ENCODE measurements around the gene ODAD2. TPM values are rescaled to one million over a fixed set of nuclear protein-coding genes. Genes with fewer than 3 reads are reported as not detected.
"Not testable (repeated sequence)": the region's sequence is repeated elsewhere in the genome, so short reads cannot be mapped to it uniquely, and the experiment has no call there.

Gene ODAD2
- total and polyA plus RNA-seq, 2 donors (not counting 3 experiments of a cell fraction or from before 2014, with no cell fraction given) = 1.1 to 4.4 TPM

DNA sequence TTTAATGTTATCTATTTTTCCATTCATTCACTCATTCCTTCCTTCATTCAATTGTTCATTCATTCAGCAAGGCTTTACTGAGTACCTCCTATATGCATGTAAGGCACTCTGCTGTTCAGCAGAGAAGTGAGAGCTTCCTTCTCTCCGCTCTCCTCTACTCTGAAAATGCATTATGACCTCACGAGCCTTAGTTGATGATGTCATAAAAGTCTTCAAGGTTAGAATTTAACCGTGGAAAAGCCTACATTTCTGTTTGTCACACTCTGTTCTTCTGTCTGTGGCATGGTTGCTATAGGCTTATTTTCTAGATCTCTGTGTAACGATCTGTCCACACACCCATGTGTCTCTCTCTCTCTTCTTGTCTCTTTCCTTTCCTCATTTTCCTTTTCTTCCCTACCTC lies 17.1 kb downstream of the ODAD2 start:
- Histone ChIP-seq H3K9me3 (replicated peaks; ENCODE audit: control insufficient read depth, insufficient read depth, low read length) (no peaks in the 10 kb centered on the region), H3K9me1 (replicated peaks; ENCODE audit: control insufficient read depth, extremely low read depth, insufficient read depth, low read length) (no peaks in the 10 kb centered on the region), H4K20me1 (replicated peaks; ENCODE audit: control insufficient read depth, extremely low read depth, insufficient read depth, low read length) (no peaks in the 10 kb centered on the region), H3K4me3 (replicated peaks in 1 of 3; ENCODE audit: insufficient read depth in 1 of 3, low read depth in 1 of 3, low read length in 3 of 3) (no peak overlapping the region), H3K27me3 (ENCODE audit: control insufficient read depth in 2 of 2, insufficient read depth in 2 of 2, low read length in 2 of 2) (no peaks in the 10 kb centered on the region), H3K9ac (replicated peaks; ENCODE audit: extremely low read depth, insufficient read depth, low read length) (no peak overlapping the region), H3K4me1 (ENCODE audit: control insufficient read depth, extremely low read depth, insufficient read depth, low read length) (no peaks in the 10 kb centered on the region), H3K27ac (ENCODE audit: insufficient read depth, low read depth, low read length) (no peak overlapping the region), H2AFZ (ENCODE audit: low read depth, low read length) (no peak overlapping the region), H3K4me2 (ENCODE audit: insufficient read depth, low read length) (no peak overlapping the region), H3K36me3 (ENCODE audit: control insufficient read depth in 2 of 2, extremely low read depth in 1 of 2, insufficient read depth in 2 of 2, low read length in 2 of 2) (no peaks in the 10 kb centered on the region), H3K79me2 (ENCODE audit: control insufficient read depth, insufficient read depth, low read length) (no peaks in the 10 kb centered on the region)
- POLR2A ChIA-PET = no interaction called here
- CTCF ChIA-PET = interaction anchor here (1.0 kb wide), 1 partner anchor 198 kb away, joined by 4 read pairs; no protein-coding TSS in a partner anchor
- intact Hi-C loops (cut with micrococcal nuclease) (no loop called here), dilution Hi-C loops (cut with MboI; ENCODE audit: extremely low pct_ligation_motif_present, low sequenced_read_pairs) (no loop called here)
- DNase-seq (ENCODE audit: low read depth, low spot score) = no peak
- TF ChIP-seq POLR2A (IDR thresholded peaks at IDR 0.05; ENCODE audit: low read depth, low read length) (no peak), EZH2 (IDR thresholded peaks at IDR 0.05; ENCODE audit: borderline replicate concordance, low read depth, low read length, severe bottlenecking) (no peak)
- no peak for FAIRE-seq
- BruUV-seq (replicated peaks) = no TSS peak

DNA sequence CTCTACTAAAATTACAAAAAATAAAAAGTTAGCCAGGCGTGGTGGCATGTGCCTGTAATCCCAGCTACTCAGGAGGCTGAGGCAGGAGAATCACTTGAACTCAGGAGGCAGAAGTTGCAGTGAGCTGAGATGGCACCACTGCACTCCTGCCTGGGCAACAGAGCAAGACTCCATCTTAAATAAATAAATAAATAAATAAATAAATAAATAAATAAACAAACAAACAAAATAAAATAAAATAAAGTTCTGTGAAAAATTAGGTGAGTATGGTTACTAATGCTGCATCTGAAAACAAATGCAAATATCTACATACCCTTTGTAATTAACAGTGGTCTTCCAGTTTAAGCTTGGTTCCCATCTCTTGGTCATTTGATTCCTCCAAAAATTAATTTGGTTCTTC lies 28.1 kb downstream of the ODAD2 start:
- H3K36me3 ChIP-seq (ENCODE audit: control insufficient read depth in 2 of 2, extremely low read depth in 1 of 2, insufficient read depth in 2 of 2, low read length in 2 of 2); H3K9me3 ChIP-seq (replicated peaks; ENCODE audit: control insufficient read depth, insufficient read depth, low read length); H3K79me2 ChIP-seq (ENCODE audit: control insufficient read depth, insufficient read depth, low read length); H2AFZ ChIP-seq (ENCODE audit: low read depth, low read length); H3K27me3 ChIP-seq (ENCODE audit: control insufficient read depth in 2 of 2, insufficient read depth in 2 of 2, low read length in 2 of 2); H3K9ac ChIP-seq (replicated peaks; ENCODE audit: extremely low read depth, insufficient read depth, low read length); H3K4me1 ChIP-seq (ENCODE audit: control insufficient read depth, extremely low read depth, insufficient read depth, low read length); intact Hi-C loops (cut with micrococcal nuclease); FAIRE-seq; POLR2A ChIA-PET; H3K4me3 ChIP-seq (replicated peaks in 1 of 3; ENCODE audit: insufficient read depth in 1 of 3, low read depth in 1 of 3, low read length in 3 of 3); H3K4me2 ChIP-seq (ENCODE audit: insufficient read depth, low read length); H3K9me1 ChIP-seq (replicated peaks; ENCODE audit: control insufficient read depth, extremely low read depth, insufficient read depth, low read length); H3K27ac ChIP-seq (ENCODE audit: insufficient read depth, low read depth, low read length); DNase-seq (ENCODE audit: low read depth, low spot score); BruUV-seq (replicated peaks); dilution Hi-C loops (cut with MboI; ENCODE audit: extremely low pct_ligation_motif_present, low sequenced_read_pairs); H4K20me1 ChIP-seq (replicated peaks; ENCODE audit: control insufficient read depth, extremely low read depth, insufficient read depth, low read length): not testable (repeated sequence)
- CTCF ChIA-PET = interaction anchor here (0.7 kb wide), 2 partner anchors 9 to 16 kb away, joined by 3 read pairs; no protein-coding TSS in a partner anchor

DNA sequence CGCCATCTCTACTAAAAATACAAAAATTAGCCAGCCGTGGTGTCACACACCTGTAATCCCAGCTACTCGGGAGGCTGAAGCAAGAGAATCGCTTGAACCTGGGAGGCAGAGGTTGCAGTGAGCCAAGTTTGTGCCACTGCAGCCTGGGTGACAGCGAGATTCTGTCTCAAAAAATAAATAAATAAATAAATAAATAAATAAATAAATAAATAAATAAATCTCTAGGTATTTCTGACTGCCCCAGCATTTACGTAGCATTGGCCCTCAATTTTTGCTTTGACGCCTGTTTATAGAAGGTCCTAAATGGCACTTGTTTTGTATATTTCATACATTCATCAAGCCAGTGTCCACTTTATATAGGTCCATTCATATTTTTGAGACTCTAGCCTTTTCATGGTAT lies 28.9 kb downstream of the ODAD2 start:
- intact Hi-C loops (cut with micrococcal nuclease) = loop anchor here (5.0 kb wide), 1 partner anchor 688 kb away; no protein-coding TSS in a partner anchor
- H3K9me3 ChIP-seq (replicated peaks; ENCODE audit: control insufficient read depth, insufficient read depth, low read length); H3K27ac ChIP-seq (ENCODE audit: insufficient read depth, low read depth, low read length); H3K9ac ChIP-seq (replicated peaks; ENCODE audit: extremely low read depth, insufficient read depth, low read length); FAIRE-seq; H2AFZ ChIP-seq (ENCODE audit: low read depth, low read length); DNase-seq (ENCODE audit: low read depth, low spot score); H3K79me2 ChIP-seq (ENCODE audit: control insufficient read depth, insufficient read depth, low read length); CTCF ChIA-PET; H4K20me1 ChIP-seq (replicated peaks; ENCODE audit: control insufficient read depth, extremely low read depth, insufficient read depth, low read length); H3K9me1 ChIP-seq (replicated peaks; ENCODE audit: control insufficient read depth, extremely low read depth, insufficient read depth, low read length); H3K4me2 ChIP-seq (ENCODE audit: insufficient read depth, low read length); BruUV-seq (replicated peaks); H3K27me3 ChIP-seq (ENCODE audit: control insufficient read depth in 2 of 2, insufficient read depth in 2 of 2, low read length in 2 of 2); dilution Hi-C loops (cut with MboI; ENCODE audit: extremely low pct_ligation_motif_present, low sequenced_read_pairs); H3K4me3 ChIP-seq (replicated peaks in 1 of 3; ENCODE audit: insufficient read depth in 1 of 3, low read depth in 1 of 3, low read length in 3 of 3); H3K36me3 ChIP-seq (ENCODE audit: control insufficient read depth in 2 of 2, extremely low read depth in 1 of 2, insufficient read depth in 2 of 2, low read length in 2 of 2); POLR2A ChIA-PET; H3K4me1 ChIP-seq (ENCODE audit: control insufficient read depth, extremely low read depth, insufficient read depth, low read length): not testable (repeated sequence)
